Measurements from ENCODE around the gene DAAM1. TPM values are rescaled to one million over a fixed set of nuclear protein-coding genes. Genes with fewer than 3 reads are reported as not detected.

The DAAM1 gene
- total RNA-seq, 1 experiment from 2014 or later = 30.4 TPM

DNA sequence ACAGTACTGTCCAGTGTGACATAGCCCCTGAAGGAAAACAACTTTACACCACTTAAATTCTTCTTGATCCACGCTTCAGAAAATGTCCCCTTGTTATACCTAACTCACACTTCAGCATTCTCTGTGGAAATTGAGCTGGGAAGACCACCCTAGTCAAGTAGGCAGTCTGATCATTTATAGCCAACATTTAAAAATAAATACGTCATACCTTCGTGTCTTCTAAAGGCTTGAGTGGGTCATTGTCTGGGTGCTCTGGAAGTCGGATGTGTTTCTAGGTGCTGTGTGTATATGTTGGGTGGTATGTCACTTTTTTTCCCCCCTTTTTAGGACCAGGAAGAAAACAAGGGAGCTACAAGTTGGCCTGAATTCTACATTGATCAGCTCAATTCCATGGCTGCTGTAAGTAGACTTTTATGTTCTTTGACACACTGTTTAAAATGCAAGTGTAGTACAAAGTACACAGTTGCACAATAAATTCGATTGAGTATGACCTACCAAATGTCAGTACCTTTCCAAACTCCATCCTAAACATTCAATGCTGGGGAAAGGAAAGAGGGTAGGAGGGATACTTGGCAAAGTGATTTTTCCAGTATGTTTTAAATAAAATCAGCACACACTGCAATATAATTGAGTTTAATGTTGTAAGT lies 126.6 kb downstream of the DAAM1 start (continued):
- TF ChIP-seq OVOL2 (CRISPR knock-in tag; IDR thresholded peaks at IDR 0.05; ENCODE audit: borderline replicate concordance) = no peak
- no peak for TF ChIP-seq FOXK1 (CRISPR knock-in tag; IDR thresholded peaks at IDR 0.05)

DNA sequence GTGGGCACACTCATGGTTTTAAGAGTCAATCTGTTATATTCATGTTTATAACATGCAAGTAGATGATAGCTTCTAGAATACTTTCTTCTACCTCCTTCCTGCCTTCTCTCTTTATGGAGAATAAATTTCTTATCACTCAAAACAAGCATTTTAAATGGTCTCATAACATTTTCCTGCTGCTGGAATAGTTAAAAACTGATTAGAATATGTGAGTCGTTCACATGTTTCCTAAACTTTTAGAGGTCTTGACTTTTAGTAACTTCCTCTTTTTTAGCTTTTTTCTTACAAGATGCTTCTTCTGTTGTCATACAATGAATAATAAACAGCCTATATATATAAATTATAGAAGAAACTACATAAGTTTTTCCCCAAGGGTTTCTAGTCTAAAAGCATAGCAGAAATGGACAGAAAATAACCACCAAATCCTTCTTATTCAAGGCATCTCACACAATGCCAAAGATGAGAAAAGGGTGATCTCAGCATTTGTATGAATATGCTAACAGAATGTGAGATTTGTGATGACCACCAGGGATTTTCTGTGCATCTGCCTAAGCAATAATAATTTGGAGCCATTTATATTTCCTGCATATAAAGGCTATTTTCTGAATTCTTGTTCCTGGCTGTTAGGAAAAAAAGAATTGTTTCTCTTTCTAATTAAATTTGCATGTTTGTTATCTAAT lies 127.8 kb downstream of the DAAM1 start:
- H3K27me3 Mint-ChIP-seq (ENCODE audit: low read depth) = no peaks in the 10 kb centered on the region
- no peaks in the 10 kb centered on the region for H3K36me3 Mint-ChIP-seq
- ChIA-PET CTCF (no interaction called here), POLR2A (no interaction called here)
- no peaks in the 10 kb centered on the region for H3K9me3 Mint-ChIP-seq
- no peak for TF ChIP-seq SMAD3 (CRISPR knock-in tag; IDR thresholded peaks at IDR 0.05; ENCODE audit: borderline replicate concordance)
- TF ChIP-seq, protein P1, sequence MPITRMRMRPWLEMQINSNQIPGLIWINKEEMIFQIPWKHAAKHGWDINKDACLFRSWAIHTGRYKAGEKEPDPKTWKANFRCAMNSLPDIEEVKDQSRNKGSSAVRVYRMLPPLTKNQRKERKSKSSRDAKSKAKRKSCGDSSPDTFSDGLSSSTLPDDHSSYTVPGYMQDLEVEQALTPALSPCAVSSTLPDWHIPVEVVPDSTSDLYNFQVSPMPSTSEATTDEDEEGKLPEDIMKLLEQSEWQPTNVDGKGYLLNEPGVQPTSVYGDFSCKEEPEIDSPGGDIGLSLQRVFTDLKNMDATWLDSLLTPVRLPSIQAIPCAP (CRISPR knock-in tag; IDR thresholded peaks at IDR 0.05) = no peak
- TF ChIP-seq, protein P2, sequence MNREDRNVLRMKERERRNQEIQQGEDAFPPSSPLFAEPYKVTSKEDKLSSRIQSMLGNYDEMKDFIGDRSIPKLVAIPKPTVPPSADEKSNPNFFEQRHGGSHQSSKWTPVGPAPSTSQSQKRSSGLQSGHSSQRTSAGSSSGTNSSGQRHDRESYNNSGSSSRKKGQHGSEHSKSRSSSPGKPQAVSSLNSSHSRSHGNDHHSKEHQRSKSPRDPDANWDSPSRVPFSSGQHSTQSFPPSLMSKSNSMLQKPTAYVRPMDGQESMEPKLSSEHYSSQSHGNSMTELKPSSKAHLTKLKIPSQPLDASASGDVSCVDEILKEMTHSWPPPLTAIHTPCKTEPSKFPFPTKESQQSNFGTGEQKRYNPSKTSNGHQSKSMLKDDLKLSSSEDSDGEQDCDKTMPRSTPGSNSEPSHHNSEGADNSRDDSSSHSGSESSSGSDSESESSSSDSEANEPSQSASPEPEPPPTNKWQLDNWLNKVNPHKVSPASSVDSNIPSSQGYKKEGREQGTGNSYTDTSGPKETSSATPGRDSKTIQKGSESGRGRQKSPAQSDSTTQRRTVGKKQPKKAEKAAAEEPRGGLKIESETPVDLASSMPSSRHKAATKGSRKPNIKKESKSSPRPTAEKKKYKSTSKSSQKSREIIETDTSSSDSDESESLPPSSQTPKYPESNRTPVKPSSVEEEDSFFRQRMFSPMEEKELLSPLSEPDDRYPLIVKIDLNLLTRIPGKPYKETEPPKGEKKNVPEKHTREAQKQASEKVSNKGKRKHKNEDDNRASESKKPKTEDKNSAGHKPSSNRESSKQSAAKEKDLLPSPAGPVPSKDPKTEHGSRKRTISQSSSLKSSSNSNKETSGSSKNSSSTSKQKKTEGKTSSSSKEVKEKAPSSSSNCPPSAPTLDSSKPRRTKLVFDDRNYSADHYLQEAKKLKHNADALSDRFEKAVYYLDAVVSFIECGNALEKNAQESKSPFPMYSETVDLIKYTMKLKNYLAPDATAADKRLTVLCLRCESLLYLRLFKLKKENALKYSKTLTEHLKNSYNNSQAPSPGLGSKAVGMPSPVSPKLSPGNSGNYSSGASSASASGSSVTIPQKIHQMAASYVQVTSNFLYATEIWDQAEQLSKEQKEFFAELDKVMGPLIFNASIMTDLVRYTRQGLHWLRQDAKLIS (CRISPR knock-in tag; IDR thresholded peaks at IDR 0.05; ENCODE audit: borderline replicate concordance) = no peak
- no peak for TF ChIP-seq FOXJ3 (CRISPR knock-in tag; IDR thresholded peaks at IDR 0.05; ENCODE audit: borderline replicate concordance)
- TF ChIP-seq, protein P3, sequence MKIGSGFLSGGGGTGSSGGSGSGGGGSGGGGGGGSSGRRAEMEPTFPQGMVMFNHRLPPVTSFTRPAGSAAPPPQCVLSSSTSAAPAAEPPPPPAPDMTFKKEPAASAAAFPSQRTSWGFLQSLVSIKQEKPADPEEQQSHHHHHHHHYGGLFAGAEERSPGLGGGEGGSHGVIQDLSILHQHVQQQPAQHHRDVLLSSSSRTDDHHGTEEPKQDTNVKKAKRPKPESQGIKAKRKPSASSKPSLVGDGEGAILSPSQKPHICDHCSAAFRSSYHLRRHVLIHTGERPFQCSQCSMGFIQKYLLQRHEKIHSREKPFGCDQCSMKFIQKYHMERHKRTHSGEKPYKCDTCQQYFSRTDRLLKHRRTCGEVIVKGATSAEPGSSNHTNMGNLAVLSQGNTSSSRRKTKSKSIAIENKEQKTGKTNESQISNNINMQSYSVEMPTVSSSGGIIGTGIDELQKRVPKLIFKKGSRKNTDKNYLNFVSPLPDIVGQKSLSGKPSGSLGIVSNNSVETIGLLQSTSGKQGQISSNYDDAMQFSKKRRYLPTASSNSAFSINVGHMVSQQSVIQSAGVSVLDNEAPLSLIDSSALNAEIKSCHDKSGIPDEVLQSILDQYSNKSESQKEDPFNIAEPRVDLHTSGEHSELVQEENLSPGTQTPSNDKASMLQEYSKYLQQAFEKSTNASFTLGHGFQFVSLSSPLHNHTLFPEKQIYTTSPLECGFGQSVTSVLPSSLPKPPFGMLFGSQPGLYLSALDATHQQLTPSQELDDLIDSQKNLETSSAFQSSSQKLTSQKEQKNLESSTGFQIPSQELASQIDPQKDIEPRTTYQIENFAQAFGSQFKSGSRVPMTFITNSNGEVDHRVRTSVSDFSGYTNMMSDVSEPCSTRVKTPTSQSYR (CRISPR knock-in tag; IDR thresholded peaks at IDR 0.05) = no peak
- no peak for TF ChIP-seq EMX1 (CRISPR knock-in tag; IDR thresholded peaks at IDR 0.05)
- no peak for TF ChIP-seq ZNF317 (CRISPR knock-in tag; IDR thresholded peaks at IDR 0.05; ENCODE audit: borderline replicate concordance, low read depth)
- TF ChIP-seq, protein P4, sequence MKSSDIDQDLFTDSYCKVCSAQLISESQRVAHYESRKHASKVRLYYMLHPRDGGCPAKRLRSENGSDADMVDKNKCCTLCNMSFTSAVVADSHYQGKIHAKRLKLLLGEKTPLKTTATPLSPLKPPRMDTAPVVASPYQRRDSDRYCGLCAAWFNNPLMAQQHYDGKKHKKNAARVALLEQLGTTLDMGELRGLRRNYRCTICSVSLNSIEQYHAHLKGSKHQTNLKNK (CRISPR knock-in tag; IDR thresholded peaks at IDR 0.05) = no peak
- TF ChIP-seq, protein P5, sequence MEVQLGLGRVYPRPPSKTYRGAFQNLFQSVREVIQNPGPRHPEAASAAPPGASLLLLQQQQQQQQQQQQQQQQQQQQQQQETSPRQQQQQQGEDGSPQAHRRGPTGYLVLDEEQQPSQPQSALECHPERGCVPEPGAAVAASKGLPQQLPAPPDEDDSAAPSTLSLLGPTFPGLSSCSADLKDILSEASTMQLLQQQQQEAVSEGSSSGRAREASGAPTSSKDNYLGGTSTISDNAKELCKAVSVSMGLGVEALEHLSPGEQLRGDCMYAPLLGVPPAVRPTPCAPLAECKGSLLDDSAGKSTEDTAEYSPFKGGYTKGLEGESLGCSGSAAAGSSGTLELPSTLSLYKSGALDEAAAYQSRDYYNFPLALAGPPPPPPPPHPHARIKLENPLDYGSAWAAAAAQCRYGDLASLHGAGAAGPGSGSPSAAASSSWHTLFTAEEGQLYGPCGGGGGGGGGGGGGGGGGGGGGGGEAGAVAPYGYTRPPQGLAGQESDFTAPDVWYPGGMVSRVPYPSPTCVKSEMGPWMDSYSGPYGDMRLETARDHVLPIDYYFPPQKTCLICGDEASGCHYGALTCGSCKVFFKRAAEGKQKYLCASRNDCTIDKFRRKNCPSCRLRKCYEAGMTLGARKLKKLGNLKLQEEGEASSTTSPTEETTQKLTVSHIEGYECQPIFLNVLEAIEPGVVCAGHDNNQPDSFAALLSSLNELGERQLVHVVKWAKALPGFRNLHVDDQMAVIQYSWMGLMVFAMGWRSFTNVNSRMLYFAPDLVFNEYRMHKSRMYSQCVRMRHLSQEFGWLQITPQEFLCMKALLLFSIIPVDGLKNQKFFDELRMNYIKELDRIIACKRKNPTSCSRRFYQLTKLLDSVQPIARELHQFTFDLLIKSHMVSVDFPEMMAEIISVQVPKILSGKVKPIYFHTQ (CRISPR knock-in tag; IDR thresholded peaks at IDR 0.05) = no peak
- no peak for TF ChIP-seq NFE2L1 (CRISPR knock-in tag; IDR thresholded peaks at IDR 0.05)
- TF ChIP-seq, protein P6, sequence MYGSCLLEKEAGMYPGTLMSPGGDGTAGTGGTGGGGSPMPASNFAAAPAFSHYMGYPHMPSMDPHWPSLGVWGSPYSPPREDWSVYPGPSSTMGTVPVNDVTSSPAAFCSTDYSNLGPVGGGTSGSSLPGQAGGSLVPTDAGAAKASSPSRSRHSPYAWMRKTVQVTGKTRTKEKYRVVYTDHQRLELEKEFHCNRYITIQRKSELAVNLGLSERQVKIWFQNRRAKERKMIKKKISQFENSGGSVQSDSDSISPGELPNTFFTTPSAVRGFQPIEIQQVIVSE (CRISPR knock-in tag; IDR thresholded peaks at IDR 0.05; ENCODE audit: borderline replicate concordance) = no peak
- TF ChIP-seq, protein P7, sequence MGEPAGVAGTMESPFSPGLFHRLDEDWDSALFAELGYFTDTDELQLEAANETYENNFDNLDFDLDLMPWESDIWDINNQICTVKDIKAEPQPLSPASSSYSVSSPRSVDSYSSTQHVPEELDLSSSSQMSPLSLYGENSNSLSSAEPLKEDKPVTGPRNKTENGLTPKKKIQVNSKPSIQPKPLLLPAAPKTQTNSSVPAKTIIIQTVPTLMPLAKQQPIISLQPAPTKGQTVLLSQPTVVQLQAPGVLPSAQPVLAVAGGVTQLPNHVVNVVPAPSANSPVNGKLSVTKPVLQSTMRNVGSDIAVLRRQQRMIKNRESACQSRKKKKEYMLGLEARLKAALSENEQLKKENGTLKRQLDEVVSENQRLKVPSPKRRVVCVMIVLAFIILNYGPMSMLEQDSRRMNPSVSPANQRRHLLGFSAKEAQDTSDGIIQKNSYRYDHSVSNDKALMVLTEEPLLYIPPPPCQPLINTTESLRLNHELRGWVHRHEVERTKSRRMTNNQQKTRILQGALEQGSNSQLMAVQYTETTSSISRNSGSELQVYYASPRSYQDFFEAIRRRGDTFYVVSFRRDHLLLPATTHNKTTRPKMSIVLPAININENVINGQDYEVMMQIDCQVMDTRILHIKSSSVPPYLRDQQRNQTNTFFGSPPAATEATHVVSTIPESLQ (CRISPR knock-in tag; IDR thresholded peaks at IDR 0.05) = no peak
- no peak for TF ChIP-seq ZNF423 (CRISPR knock-in tag; IDR thresholded peaks at IDR 0.05)
- no peak for TF ChIP-seq CREM (CRISPR knock-in tag; IDR thresholded peaks at IDR 0.05)
- TF ChIP-seq ZNF219 (CRISPR knock-in tag; IDR thresholded peaks at IDR 0.05; ENCODE audit: borderline replicate concordance) = no peak
- TF ChIP-seq NFATC4 (CRISPR knock-in tag; IDR thresholded peaks at IDR 0.05) = no peak
- no peak for TF ChIP-seq SOX15 (CRISPR knock-in tag; IDR thresholded peaks at IDR 0.05)
- no peak for TF ChIP-seq JAZF1 (CRISPR knock-in tag; IDR thresholded peaks at IDR 0.05)
- no peak for TF ChIP-seq ELF4 (CRISPR knock-in tag; IDR thresholded peaks at IDR 0.05; ENCODE audit: low read depth)
- H3K4me3 Mint-ChIP-seq = no peak overlapping the region
- H3K27ac Mint-ChIP-seq = no peak overlapping the region
- no peak for DNase-seq (ENCODE audit: low spot score)
- H3K4me1 Mint-ChIP-seq = peaks cover 13% of the 10 kb centered on the region
- ATAC-seq = no peak
